ENCODE measurements around the gene NUDC.

The NUDC gene

GRCh38 chr1:26951821-26952497 lies 30.4 kb downstream of the NUDC start:
- H3K4me3 ChIP-seq: no peak overlapping the region
- no peak for DNase-seq (ENCODE audit: low spot score)
- TF ChIP-seq CTCF (IDR thresholded peaks at IDR 0.05): no peak
- H3K27ac ChIP-seq: no peak overlapping the region

GRCh38 chr1:26953374-26953773 lies 31.8 kb downstream of the NUDC start:
- Histone ChIP-seq H3K4me3 (no peak overlapping the region), H3K27ac (no peak overlapping the region)
- DNase-seq (ENCODE audit: low spot score): no peak
- TF ChIP-seq CTCF (IDR thresholded peaks at IDR 0.05): no peak

- no peak for TF ChIP-seq CTCF (IDR thresholded peaks at IDR 0.05)
- Histone ChIP-seq H3K27ac (no peak overlapping the region), H3K4me3 (no peak overlapping the region)
- DNase-seq (ENCODE audit: low spot score): no peak
Observed at GRCh38 chr1:26956321-26956720, 34.8 kb downstream of the NUDC start.

GRCh38 chr1:26957306-26957705 lies 35.8 kb downstream of the NUDC start:
- TF ChIP-seq CTCF (IDR thresholded peaks at IDR 0.05): no peak
- Histone ChIP-seq H3K4me3 (no peak overlapping the region), H3K27ac (no peak overlapping the region)
- DNase-seq (ENCODE audit: low spot score): no peak

- no peak for TF ChIP-seq CTCF (IDR thresholded peaks at IDR 0.05)
- Histone ChIP-seq H3K4me3 (peak overlapping the region; percentile 65), H3K27ac (no peak overlapping the region)
- no peak for DNase-seq (ENCODE audit: low spot score)
Observed at GRCh38 chr1:26959270-26959669, 37.7 kb downstream of the NUDC start.

- Histone ChIP-seq H3K4me3 (peak within 1 kb of the TSS; percentile 65), H3K27ac (no peak within 1 kb of the TSS)
- TF ChIP-seq CTCF (IDR thresholded peaks at IDR 0.05): no peak
- no peak for DNase-seq (ENCODE audit: low spot score)
Observed at GRCh38 chr1:26959722-26960624, 38.4 kb downstream of the NUDC start, which contains the start of gene KDF1. KDF1 (minus strand) TSS chr1:26960468; CDS start chr1:26952380, 8,088 bp downstream.
